ENCODE data around the gene PARM1.
A peak's percentile ranks its signal among the peaks of the same experiment; 100 is the strongest.

PARM1 gene

GRCh38 chr4:75040703-75041102 lies 107.8 kb downstream of the PARM1 start:
- no peak overlapping the region for H3K27ac ChIP-seq
- no peak for TF ChIP-seq CTCF (conservative IDR thresholded peaks at IDR 0.05)

GRCh38 chr4:75042601-75043208 lies 109.8 kb downstream of the PARM1 start:
- peak overlapping the region; percentile 0; the same call in 1 of the 2 replicates for H3K27ac ChIP-seq
- TF ChIP-seq CTCF (conservative IDR thresholded peaks at IDR 0.05): no peak

- H3K27ac ChIP-seq: no peak overlapping the region
- TF ChIP-seq CTCF (conservative IDR thresholded peaks at IDR 0.05): no peak
Measured at GRCh38 chr4:75046226-75046625, 113.3 kb downstream of the PARM1 start.

- TF ChIP-seq CTCF (conservative IDR thresholded peaks at IDR 0.05): no peak
- H3K27ac ChIP-seq: no peak overlapping the region
Measured at GRCh38 chr4:75046641-75047040, 113.7 kb downstream of the PARM1 start.

GRCh38 chr4:75048208-75048879 lies 115.4 kb downstream of the PARM1 start:
- TF ChIP-seq CTCF (conservative IDR thresholded peaks at IDR 0.05): no peak
- no peak overlapping the region for H3K27ac ChIP-seq

- no peak for TF ChIP-seq CTCF (conservative IDR thresholded peaks at IDR 0.05)
- H3K27ac ChIP-seq: no peak overlapping the region
Measured at GRCh38 chr4:75051431-75051830, 118.5 kb downstream of the PARM1 start.

- H3K27ac ChIP-seq: no peak overlapping the region
- TF ChIP-seq CTCF (conservative IDR thresholded peaks at IDR 0.05): no peak
Measured at GRCh38 chr4:75053352-75053751, 120.4 kb downstream of the PARM1 start.

All from VCaP (cell line).